Measurements from ENCODE around the gene TMEM163.
"Not testable (repeated sequence)": the region's sequence is repeated elsewhere in the genome, so short reads cannot be mapped to it uniquely, and the experiment has no call there.

TMEM163 gene

DNA sequence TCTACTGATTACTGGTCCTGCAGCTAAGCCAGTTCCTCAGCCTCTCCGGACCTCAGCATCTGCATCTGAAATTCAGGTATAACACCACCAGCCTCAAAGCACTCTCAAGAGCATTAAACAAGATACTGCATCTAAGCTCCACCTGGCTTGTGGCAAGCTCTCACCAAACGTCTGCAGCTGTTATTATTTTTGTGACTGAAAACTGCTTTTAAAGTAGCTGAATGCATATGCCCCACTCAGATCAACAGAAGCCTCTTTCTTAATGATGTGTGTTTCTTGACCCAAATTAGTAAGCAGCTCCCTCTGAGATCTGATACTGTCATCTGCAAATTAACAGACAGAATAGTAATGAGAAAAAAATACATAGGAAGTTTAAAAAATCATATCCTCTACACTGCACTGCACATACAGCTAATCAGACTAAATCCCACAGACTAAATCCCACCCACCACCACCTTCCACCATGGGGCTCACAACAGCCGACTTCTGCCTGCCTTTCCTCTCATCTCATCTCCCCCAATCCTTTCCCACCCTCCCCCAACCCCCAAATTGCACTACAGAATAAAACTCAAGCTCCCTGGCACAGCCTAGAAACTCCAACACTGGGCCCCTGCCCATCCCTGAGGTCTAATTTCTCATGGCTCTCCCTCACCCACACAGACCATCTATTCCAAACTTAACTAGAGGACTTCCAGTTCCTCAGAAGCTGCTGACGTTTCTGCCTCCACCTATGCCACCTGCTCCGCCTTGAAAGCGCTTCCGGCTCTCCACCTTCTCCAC is 52.9 kb downstream of the TMEM163 start:
- no peak for DNase-seq (ENCODE audit: low read depth)

DNA sequence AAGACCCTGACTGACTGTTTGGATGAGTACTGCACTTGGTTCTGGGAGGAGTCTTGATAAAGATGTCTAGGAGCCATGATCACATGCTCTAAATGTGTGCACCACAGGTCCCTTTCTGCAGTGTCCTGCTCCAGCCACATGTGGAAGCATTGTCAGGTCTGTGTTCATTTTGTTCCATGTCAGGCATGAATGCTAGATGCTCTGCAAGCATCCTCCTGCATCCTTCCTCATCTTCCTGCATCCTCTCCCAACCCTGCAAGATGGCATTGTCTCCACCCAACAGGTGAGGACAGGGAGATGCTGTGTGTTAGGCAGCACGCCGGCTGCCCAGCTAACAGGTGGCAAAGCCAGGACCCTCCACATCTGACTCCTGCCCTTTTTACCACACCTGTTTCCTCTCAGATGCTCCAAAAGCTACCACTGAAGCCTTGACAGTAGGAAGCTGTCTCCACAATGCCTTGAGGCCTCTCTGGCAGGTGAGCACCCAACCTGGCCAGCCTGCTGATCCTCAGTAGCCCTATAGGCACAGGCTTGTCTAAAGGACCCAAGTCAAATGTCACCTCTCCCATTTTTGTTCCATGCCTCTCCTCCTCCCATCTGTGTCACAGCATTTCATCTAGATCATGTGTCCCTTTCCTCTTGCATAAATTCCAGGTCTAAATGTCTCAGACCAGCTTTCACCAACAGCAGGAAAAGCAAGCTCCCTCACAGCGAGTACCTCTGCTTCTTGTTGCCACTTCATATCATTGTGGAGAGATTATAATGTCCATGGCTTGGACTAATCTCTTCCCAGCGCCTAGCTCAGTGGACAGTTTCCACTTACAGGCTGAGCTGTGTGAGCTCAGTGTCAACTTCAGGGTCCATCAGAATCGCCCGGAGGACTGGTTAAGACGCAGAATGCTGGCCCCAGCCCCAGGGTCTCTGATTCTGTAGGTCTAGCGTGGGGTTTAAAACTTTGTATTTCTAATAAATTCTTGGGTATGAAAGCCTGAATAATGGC is 55.0 kb downstream of the TMEM163 start:
- no peak for DNase-seq (ENCODE audit: low read depth)

DNA sequence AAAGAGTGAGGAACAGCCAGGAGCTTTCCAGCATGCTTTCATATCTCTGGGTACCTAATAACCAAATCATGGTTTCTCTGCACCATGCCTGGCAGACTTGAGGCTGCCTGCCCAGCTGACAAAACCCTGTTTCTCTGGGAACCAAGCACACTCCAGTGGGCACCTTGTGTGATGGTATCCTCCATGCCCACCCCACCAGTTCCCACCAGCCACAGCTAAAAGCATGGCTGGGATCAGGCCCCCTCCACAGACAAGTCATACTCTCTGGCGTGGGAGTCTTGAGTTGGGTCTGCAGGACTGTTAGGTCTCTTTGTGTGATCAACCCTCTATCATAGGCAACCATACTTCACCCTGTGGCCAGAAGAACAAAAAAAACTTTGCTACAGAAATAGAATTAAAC is 56.0 kb downstream of the TMEM163 start:
- DNase-seq (ENCODE audit: low read depth): no peak

- DNase-seq (ENCODE audit: low read depth): no peak
These were observed 58.0 kb downstream of the TMEM163 start for GRCh38 chr2:134660626-134661402.

DNA sequence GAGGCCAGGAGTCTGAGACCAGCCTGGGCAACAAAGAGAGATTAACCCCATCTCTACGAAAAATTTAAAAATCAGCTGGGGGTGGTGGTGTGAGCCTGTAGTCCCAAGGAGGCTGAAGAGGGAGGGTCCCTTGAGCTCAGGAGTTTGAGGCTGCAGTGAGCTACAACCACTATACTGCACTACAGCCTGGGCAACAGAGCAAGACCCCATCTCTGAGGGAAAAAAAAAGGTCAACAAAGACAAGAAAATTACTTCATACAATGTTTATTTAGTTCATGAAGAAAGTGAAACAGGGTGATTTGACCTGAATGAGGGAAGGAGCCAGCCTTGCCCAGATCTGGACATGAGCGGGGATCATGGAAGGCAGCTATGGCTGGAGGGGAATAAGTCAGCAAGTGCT is 59.1 kb downstream of the TMEM163 start:
- no peak for DNase-seq (ENCODE audit: low read depth)

GRCh38 chr2:134657650-134658250 is 61.0 kb downstream of the TMEM163 start:
- DNase-seq (ENCODE audit: low read depth): no peak

DNA sequence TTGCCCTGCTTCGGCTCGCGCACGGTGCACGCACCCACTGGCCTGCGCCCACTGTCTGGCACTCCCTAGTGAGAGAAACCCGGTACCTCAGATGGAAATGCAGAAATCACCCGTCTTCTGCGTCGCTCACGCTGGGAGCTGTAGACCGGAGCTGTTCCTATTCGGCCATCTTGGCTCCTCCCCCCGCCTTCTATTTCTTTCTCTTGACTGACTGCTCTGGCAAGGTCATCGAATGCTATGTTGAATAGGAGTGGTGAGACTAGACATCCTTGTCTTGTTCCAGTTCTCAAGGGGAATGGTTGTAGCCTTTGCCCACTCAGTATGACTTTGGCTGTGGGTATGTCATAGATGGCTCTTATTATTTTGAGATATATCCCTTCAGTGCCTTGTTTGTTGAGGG is 62.4 kb downstream of the TMEM163 start:
- not testable (repeated sequence) for DNase-seq (ENCODE audit: low read depth)

DNA sequence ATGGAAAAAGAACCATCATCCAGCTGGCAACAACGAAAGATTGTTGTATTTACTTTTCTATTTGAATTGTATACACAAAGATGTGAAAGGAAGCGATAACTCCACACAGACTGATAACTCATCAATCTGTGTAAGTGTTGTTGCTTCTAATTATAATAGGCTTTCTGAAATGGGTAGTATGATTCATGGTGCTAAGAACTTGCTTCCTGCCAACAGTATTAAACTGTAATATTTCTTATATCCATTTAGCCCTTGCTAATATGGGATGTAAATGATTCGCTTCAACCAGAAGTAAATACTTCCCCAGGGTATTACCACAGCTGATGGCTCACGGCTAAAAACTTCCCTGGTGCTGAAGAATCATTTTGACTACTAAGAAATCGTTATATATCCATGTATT is 70.2 kb downstream of the TMEM163 start:
- DNase-seq (ENCODE audit: low read depth): no peak

DNA sequence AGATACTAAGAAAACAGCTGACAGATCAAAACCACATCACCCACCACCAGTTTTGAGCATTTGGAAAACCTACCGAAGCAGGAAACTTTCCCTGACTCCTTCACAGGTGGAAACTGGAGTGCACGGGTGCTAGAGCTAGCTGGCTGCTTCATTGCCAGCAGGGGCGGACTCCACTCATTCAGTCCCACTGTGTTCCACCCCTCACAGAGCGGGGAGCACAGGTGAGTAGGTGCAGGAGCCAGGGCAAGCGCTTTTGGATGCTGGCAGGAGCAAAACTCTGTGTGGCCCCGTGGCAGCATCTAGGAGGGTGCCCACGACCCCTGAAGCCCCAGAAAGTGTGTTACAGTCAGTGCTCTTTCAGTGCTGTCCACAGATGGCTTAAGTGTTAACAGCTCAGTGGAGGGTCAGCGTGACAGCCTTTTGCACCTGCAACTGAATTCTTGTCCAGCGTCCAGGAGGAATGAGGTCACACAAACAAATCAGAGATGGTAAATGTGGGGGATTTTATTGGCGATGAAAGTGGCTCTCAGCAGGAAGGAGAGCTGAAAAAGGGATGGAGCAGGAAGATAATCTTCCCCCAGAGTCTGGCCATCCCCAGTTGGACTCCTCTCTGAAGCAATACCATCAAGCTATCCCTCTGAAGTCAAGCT is 71.1 kb downstream of the TMEM163 start:
- no peak for DNase-seq (ENCODE audit: low read depth)

- DNase-seq (ENCODE audit: low read depth): no peak
These were observed 75.9 kb downstream of the TMEM163 start for GRCh38 chr2:134642938-134643337.

DNA sequence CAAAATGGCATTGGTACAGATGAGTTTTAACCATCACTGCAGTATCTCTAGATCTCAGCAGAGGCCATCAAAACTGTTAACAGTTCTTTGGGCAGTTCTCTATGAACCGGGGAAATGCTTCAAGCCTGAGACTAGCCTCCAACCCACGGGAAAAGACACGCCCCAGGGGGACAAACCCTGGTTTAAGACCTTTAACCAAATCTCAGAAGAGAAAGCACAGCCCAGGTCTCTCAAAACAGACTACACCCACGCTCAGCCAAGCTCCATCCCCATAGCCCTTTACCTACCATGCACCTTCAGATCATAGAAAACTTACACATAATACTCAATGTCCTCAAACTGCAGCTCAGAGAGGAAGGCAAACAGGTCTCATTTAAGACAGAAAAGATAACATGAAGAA is 78.3 kb downstream of the TMEM163 start:
- no peak for DNase-seq (ENCODE audit: low read depth)

DNA sequence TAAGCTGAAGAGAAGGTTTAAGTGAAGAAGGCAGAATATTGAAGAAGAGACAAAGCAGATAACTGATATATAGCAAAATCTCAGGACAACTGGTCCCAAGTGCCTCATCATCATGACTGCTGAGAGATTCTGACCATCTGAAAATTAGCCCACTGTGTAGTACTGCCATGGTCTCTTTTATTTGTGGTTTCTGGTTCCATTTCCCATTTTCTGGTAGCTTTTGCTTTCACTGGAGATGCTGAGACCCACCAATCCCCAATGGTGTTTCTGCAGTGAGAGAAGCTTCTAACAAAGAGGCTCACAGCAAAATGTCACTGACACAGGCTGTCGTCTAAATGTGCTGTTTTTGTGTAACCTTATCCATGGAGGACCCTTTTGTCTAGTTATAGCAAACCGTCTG is 79.5 kb downstream of the TMEM163 start:
- DNase-seq (ENCODE audit: low read depth): no peak

GRCh38 chr2:134636714-134637113 is 82.1 kb downstream of the TMEM163 start:
- DNase-seq (ENCODE audit: low read depth): no peak

- DNase-seq (ENCODE audit: low read depth): no peak
These were observed 84.6 kb downstream of the TMEM163 start for GRCh38 chr2:134634054-134634753.

DNA sequence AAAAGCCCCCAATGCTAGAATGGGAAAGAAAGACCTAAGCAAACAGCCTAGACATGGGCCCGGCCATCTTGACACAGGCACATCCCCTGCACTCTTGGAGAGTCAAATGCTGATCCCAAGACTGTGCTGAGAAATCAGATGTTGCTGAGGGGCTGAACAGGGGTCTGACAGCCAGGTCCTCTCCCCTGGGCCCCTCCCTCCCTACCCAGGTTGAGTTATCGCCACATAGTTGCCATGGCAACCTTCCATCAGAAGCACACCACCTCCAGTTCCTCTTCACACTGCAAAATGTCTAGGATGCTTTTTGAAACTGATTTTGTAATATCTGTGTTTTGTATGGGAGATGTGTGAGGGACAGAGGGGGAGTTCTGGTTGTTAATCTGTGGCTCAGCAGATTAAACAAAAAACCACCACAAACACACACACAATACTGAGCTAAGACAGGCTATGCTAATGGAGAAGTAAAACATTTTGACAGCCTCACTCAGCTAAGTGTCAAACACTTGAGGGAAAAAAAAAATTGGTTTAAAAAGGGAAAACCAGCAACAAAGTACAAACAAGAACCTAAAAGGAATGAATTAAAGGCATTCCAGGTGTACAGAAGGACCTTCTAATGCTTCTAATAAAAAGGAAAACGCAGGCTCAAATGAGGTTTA is 88.2 kb downstream of the TMEM163 start:
- DNase-seq (ENCODE audit: low read depth): no peak

GRCh38 chr2:134628453-134628852 is 90.3 kb downstream of the TMEM163 start:
- no peak for DNase-seq (ENCODE audit: low read depth)

DNA sequence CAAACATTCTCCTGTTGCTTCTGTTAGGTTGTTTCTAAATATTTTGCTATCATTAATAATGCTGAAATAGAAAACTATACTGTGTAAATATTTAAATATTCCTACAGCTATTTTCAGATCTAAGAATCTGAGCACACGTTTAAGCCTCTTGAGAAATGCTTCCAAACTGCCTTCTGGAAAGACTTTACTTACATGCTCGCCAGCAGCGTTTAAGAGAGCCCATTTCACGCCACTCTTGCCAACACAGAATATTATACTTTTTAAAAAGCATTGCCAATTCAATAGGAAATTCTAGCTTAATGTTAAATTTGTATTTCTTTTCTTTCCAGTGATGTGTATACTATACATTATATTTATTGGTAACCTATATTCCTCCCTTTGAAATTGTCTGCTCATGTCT is 92.0 kb downstream of the TMEM163 start:
- no peak for DNase-seq (ENCODE audit: low read depth)

- DNase-seq (ENCODE audit: low read depth): no peak
These were observed 93.5 kb downstream of the TMEM163 start for GRCh38 chr2:134625311-134625710.

- no peak for DNase-seq (ENCODE audit: low read depth)
These were observed 95.0 kb downstream of the TMEM163 start for GRCh38 chr2:134623796-134624195.

DNA sequence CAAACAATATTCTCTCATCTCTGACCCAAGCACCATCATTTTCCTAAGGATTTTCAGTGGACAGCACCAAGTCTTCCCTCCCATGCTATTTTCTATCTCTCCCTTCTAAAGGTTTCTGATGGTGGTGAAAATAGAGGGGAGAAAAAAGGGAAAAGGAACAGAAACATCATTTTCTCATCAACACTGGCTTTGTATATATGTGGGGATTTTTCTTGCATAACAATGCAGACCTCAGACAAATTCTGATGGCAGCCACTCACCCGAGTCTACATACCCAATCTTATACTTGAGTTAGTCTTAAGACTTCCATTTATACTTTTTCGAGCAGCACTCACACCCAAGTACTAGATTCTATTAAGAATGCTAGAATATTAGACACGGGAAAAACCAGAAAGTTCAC is 95.8 kb downstream of the TMEM163 start:
- no peak for DNase-seq (ENCODE audit: low read depth)

All from fibroblast of gingiva (primary cell).